Osteocyte (in vitro differentiated cells): ENCODE results near the gene RFLNA. TPM values are rescaled to one million over a fixed set of nuclear protein-coding genes. Genes with fewer than 3 reads are reported as not detected.

ENCODE experiments used
- DNase-seq: peaks from one replicate; pipeline ENCODE4 v3.0.0; 2021; ENCODE audit warnings: mixed read lengths; ENCODE audit not compliant: unreplicated experiment; ENCODE audit errors: extremely low spot score
- H3K27ac Mint-ChIP-seq: one replicate; pipeline ENCODE4 v1.8.0; 2021; ENCODE audit warnings: mild to moderate bottlenecking, mixed read lengths; ENCODE audit not compliant: unreplicated experiment
- H3K27me3 Mint-ChIP-seq: one replicate; pipeline ENCODE4 v1.8.0; 2021; ENCODE audit warnings: mixed read lengths; ENCODE audit not compliant: unreplicated experiment
- H3K36me3 Mint-ChIP-seq: one replicate; pipeline ENCODE4 v1.8.0; 2021; ENCODE audit warnings: mixed read lengths; ENCODE audit not compliant: unreplicated experiment
- H3K4me1 Mint-ChIP-seq: one replicate; pipeline ENCODE4 v1.8.0; 2021; ENCODE audit warnings: mixed read lengths; ENCODE audit not compliant: unreplicated experiment
- H3K4me3 Mint-ChIP-seq: one replicate; pipeline ENCODE4 v1.8.0; 2021; ENCODE audit warnings: mild to moderate bottlenecking, moderate library complexity, mixed read lengths; ENCODE audit not compliant: unreplicated experiment
- H3K9me3 Mint-ChIP-seq: one replicate; pipeline ENCODE4 v1.8.0; 2021; ENCODE audit warnings: mixed read lengths; ENCODE audit not compliant: unreplicated experiment
- CTCF ChIP-seq: fragments of 200-600 bp; sonication (generic); IDR thresholded peaks from 2 replicates; pipeline ENCODE4 v1.5.0; 2021; ENCODE audit warnings: antibody characterized with exemption, mild to moderate bottlenecking, moderate library complexity
- total RNA-seq: library from RNA; stranded (reverse); gene quantifications from 2 replicates; pipeline ENCODE4 v1.2.1, GENCODE V29; 2021

The RFLNA gene
- total RNA-seq, 1 donor from 2014 or later: 0.91 TPM

- no peak for DNase-seq
- TF ChIP-seq CTCF: no peak
- Mint-ChIP-seq H3K36me3 (peaks cover 42% of the 10 kb centered on the region), H3K4me3 (no peak overlapping the region), H3K4me1 (no peaks in the 10 kb centered on the region), H3K9me3 (no peaks in the 10 kb centered on the region), H3K27me3 (no peaks in the 10 kb centered on the region), H3K27ac (no peak overlapping the region)
These were observed 31.2 kb downstream of the RFLNA start for GRCh38 chr12:124326104-124326503.

- Mint-ChIP-seq H3K9me3 (no peaks in the 10 kb centered on the region), H3K4me1 (no peaks in the 10 kb centered on the region), H3K36me3 (peaks cover 42% of the 10 kb centered on the region), H3K27me3 (no peaks in the 10 kb centered on the region), H3K27ac (no peak overlapping the region), H3K4me3 (no peak overlapping the region)
- no peak for DNase-seq
- TF ChIP-seq CTCF: no peak
These were observed 32.0 kb downstream of the RFLNA start for GRCh38 chr12:124326871-124327270.

GRCh38 chr12:124327362-124328043 is 32.6 kb downstream of the RFLNA start:
- no peak overlapping the region for H3K4me3 Mint-ChIP-seq
- DNase-seq: no peak
- peaks cover 42% of the 10 kb centered on the region for H3K36me3 Mint-ChIP-seq
- H3K9me3 Mint-ChIP-seq: no peaks in the 10 kb centered on the region
- H3K27me3 Mint-ChIP-seq: no peaks in the 10 kb centered on the region
- no peaks in the 10 kb centered on the region for H3K4me1 Mint-ChIP-seq
- peak overlapping the region; percentile 31 for H3K27ac Mint-ChIP-seq
- TF ChIP-seq CTCF: no peak

GRCh38 chr12:124328116-124328515 is 33.2 kb downstream of the RFLNA start:
- Mint-ChIP-seq H3K27me3 (no peaks in the 10 kb centered on the region), H3K27ac (no peak overlapping the region), H3K4me1 (no peaks in the 10 kb centered on the region), H3K4me3 (no peak overlapping the region), H3K9me3 (no peaks in the 10 kb centered on the region), H3K36me3 (peaks cover 43% of the 10 kb centered on the region)
- TF ChIP-seq CTCF: no peak
- DNase-seq: no peak

- H3K4me3 Mint-ChIP-seq: no peak overlapping the region
- TF ChIP-seq CTCF: no peak
- no peaks in the 10 kb centered on the region for H3K9me3 Mint-ChIP-seq
- DNase-seq: no peak
- no peak overlapping the region for H3K27ac Mint-ChIP-seq
- no peaks in the 10 kb centered on the region for H3K4me1 Mint-ChIP-seq
- H3K36me3 Mint-ChIP-seq: peaks cover 44% of the 10 kb centered on the region
- no peaks in the 10 kb centered on the region for H3K27me3 Mint-ChIP-seq
These were observed 33.7 kb downstream of the RFLNA start for GRCh38 chr12:124328636-124329035.
